Fibroblast of skin of scalp (primary cell): Measurements from ENCODE around the gene PDK4.
"Not testable (repeated sequence)": the region's sequence is repeated elsewhere in the genome, so short reads cannot be mapped to it uniquely, and the experiment has no call there.

Experiments
- DNase-seq: peaks from one replicate; pipeline ENCODE4 v3.0.0-alpha.2; 2013

Gene PDK4

DNA sequence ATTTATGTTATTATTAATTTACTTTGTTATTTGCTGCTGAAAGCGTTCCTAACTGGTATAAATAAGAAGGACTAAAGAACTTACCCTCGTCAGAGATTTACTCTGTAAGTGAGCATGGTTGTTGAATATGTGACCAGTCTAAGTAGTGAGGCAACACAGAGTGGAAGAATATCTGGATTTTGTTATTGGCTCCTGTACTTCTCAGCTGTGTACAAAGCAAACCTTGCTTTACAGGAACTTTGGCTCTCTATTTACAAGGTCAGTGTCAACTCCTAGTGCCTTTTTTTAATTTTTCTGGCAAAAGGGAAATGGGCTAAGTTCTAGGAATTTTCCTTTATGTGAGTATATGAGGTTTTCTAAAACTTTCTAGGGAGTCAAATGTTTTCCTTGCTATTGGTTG lies 35.6 kb downstream of the PDK4 start:
- DNase-seq: no peak

DNA sequence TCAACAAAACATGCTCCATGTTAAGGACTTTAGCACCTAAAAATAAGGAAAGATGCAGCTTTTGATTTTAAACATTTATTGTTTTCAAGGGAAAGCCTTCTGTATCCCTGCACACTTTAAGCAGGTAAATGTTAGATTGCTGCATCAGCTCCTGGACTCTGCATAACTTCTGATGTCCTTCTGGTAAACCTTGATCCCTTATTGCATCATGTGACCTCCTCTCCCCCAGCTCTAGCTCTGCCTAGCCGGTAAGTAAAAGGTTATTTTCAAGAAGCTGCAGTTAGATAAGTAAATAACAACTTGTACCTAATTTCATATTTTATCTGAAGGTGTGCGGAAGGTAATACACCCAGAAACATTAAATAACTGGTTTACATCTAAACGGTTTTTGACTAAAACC lies 37.5 kb downstream of the PDK4 start:
- DNase-seq: no peak

- no peak for DNase-seq
Measured at GRCh38 chr7:95556777-95557176, 39.5 kb downstream of the PDK4 start.

DNA sequence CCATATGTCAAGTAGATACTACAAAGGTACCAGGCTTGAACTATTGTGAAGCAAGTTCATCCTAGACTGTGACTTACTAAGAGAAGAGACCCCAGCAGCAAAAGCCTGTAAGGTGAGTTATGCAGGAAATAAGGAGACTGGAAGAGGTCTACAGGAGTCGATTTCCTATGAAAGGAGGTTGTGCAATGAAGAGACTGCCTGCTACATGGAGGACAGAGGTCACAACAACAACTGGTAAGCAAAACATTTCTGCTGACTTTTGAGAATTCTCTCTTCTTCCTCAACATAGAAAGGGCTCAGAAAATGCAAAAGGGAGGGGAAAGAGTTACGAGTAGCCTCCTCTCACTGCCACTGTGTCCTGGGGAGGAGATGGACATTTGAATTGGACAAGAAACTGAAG lies 42.4 kb downstream of the PDK4 start:
- no peak for DNase-seq

GRCh38 chr7:95552010-95552926 lies 44.0 kb downstream of the PDK4 start:
- not testable (repeated sequence) for DNase-seq

DNA sequence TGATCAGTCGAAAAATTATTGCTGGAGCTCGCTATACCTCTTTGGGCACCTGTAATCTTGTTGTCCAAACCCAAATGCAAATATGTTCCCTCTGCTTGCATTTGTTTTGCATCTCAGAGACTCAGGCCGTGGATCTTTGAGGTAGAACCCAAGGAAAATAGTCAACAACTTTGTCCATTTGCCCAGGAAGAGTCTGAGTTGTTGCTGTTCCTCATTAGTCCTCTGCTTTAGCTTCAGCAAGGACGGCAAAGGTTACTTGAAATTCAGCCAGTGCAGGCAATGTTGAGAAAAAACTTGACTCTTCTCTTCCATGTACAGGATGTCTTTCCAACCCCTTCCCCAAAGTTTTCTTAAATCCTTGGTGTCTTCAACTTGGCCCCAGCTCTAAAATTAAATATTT lies 45.8 kb downstream of the PDK4 start:
- DNase-seq: no peak

- peak; percentile 39 for DNase-seq
Measured at GRCh38 chr7:95549818-95550529, 46.3 kb downstream of the PDK4 start.

GRCh38 chr7:95547361-95548348 lies 48.7 kb downstream of the PDK4 start:
- no peak for DNase-seq

DNA sequence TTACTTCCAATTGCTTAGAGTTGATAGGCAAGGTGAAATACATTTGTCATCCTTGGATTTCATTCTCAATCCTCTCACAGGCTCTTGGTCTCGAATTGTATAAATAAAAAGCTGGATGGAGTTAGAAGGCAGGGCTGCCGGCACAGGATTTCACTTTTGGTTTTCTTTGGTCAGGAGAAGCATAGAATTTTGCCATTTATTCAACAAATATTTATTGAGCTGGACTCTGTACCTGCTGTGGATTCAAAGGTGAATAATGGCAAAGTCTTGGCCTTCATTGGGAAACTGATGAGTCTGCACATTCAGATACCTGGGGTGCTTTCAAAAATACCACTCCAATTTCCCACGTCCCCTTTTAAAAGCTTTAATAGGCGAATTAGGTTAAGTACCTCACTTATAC lies 49.7 kb downstream of the PDK4 start:
- DNase-seq: no peak

DNA sequence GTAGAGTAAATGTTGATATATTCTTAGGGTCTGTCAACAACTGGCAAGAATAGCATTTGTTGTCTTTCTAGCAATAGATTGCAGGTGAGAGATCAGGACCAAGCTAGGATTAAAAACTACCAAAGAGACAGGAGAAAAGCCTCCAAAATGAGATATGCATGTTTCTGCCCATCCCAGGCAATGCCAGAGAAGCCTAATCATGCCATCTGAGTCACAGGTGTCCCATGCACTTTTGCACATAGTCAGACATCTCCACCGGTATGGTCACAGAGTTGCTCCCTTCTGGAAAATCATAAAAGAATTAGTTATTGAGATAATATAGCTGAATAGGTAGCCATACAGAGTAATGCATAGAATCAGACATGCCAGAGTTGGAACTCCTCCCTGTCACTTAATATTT lies 50.6 kb downstream of the PDK4 start:
- no peak for DNase-seq

DNA sequence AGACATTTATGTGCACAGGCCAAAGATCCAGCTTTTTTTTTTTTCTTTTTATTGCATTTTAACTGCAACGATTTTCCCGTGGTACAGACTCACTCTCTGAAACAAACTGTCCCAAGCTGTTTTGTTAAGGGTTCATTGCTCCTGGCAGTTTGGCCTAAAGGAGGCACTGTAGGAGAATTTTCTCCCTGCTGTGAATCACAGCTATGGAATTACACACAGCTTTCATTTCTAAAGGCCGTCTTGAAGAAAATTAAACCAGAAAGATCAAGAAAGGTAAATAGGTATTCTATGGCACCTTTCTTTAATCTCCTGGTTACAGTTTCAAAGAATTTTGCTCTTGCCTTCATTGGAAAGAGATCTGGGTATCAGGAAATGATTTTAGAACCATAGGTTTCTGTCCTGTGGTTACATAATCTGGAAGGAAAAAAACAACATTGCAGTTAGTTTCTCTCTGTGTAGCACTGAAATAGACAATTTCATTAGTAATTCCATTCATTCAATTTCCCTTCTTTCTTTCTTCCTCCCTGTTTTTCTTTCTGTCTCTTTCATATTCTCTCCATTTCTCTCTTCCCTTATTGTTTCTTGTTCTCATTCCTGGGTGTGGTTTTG lies 51.2 kb downstream of the PDK4 start:
- DNase-seq: peak; percentile 48

- DNase-seq: no peak
Measured at GRCh38 chr7:95544171-95544570, 52.1 kb downstream of the PDK4 start.

DNA sequence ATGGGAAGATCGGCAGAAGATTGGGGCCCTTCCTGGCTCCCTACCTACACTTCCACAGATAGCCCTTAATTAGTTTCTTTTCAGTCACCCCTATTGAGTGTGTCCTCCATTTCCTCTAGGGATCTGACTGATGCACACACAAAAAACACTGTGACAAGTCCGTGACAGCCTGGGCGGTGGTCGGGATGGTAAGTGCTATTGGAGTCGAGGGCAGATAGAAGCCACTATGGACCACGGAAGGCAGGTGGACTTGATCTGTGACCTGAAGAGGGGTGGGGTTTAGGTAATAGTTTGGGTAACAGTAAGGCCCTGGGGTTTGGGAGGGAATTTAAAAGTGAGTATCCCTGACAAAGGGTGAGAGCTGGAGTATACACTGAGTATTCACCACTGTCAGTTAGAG lies 53.0 kb downstream of the PDK4 start:
- DNase-seq: no peak

DNA sequence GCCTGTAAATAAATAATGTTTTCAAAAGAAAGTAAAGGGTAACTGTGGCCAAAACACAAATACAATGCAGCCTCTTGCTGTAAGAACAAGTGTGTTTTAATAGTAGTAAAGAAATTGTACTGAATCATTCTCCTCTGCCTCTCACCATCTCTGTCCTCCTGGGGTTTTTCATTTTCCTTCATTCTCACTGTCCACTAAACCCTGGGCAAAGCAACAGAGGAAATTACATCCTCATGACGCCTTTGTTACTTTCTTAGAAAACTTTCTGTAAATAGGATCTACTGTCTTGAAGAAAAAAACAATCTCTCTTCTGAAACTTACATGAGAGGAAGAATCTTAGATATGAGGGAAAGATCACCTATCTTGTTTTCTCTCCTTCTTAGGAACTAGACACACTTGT lies 56.0 kb downstream of the PDK4 start:
- DNase-seq: no peak

DNA sequence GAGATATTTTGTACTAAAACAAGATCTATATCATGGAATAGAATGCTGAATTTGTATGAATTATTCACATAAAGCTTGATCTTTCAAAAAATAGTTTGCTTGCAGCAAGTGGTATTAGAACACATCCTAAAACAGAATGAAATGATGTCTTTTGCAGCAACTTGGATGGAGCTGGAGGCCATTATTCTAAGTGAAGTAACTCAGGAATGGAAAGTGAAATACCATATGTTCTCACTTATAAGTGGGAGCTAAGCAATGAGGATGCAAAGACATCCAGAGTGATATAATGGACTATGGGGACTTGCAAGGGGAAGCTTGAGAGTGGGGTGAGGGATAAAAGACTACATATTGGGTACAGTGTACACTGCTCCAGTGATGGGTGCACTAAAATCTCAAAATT lies 56.9 kb downstream of the PDK4 start:
- DNase-seq: no peak

DNA sequence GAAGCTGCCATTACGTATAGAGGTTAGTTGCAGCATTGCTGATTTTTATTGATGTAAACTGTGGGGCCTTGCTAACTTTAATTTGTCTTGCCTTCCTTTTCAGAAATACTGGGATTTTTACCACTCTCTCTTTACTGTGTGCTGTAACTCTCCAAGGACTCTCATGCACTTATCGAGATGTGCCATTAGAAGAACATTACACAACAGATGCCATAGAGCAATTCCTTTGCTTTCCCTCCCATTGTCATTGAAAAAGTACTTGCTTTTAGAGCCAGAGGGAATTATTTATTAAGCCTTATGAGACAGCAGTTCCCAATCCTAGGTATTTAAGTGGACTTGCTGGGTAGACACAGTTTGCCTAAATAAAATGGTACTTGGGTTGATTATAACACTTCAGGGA lies 58.8 kb downstream of the PDK4 start:
- no peak for DNase-seq

GRCh38 chr7:95536656-95537311 lies 59.5 kb downstream of the PDK4 start:
- DNase-seq: no peak

DNA sequence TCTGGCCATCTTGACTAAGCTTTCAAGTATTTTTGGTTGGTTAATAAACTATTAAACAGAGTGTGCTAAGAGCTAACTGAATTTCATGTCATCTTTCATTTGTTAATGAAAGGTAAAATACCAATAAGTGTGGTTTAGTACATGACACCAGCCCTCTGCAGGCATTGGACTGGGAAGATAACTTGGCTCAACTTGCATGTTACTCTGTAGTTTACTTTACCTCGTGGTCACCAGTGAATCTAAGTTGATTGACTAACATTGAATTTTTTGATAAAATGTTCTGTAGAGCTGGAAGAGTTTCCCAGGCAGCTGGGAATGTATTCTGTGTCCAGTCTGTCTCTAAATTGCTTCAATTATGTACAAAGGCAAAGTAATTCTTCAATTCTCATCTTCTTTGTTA lies 60.7 kb downstream of the PDK4 start:
- DNase-seq: no peak

DNA sequence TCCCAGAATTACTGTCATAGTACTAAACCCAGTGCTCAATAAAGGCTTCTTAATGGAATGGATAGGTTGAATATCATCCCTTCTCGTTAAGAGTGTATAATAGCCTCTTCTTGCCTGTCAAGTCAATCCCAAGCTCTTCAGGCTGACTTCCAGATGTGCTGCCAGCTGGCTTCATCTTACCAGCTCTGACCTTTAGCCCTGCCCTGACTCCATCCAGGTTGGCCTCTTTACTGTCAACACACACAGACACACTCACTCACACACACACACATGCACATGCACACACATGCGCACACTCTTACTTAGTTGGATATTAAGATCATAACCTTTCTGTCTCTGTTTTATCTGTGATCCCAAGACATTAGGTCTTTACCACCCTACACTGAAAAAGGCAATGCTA lies 61.5 kb downstream of the PDK4 start:
- no peak for DNase-seq
